Keratinocyte (primary cell): ENCODE data around the gene PIGS. TPM values are rescaled to one million over a fixed set of nuclear protein-coding genes. Genes with fewer than 3 reads are reported as not detected.

ENCODE experiments used
- DNase-seq: peaks from one replicate; pipeline ENCODE4 v3.0.0-alpha.2; 2011; ENCODE audit warnings: low read depth, missing footprints, low spot score
- FAIRE-seq: peaks from 2 replicates; lab custom pipeline; 2011; peaks lifted over from hg19 to GRCh38; lab: Jason Lieb, UNC
- H2AFZ ChIP-seq: 2 replicates; pipeline ENCODE4 v1.6.0; 2012; ENCODE audit warnings: low read length, control low read depth, inconsistent platforms; ENCODE audit not compliant: control insufficient read depth
- H3K27ac ChIP-seq: 2 replicates; pipeline ENCODE4 v1.5.1; 2011; ENCODE audit warnings: low read length; ENCODE audit not compliant: control insufficient read depth, insufficient read depth
- H3K27me3 ChIP-seq: 3 replicates; pipeline ENCODE4 v1.6.0; 2011; ENCODE audit warnings: low read length; ENCODE audit not compliant: control insufficient read depth, insufficient read depth; ENCODE audit errors: extremely low read depth
- H3K36me3 ChIP-seq, 2 experiments: 2 replicates in 1 of 2; 3 replicates in 1 of 2; pipeline ENCODE4 v1.5.1; 2011; ENCODE audit warnings: low read length in 2 of 2, mild to moderate bottlenecking in 1 of 2; ENCODE audit not compliant: control insufficient read depth in 2 of 2, insufficient read depth in 2 of 2; ENCODE audit errors: extremely low read depth in 1 of 2
- H3K4me1 ChIP-seq: 3 replicates; pipeline ENCODE4 v1.5.1; 2011; ENCODE audit warnings: low read length; ENCODE audit not compliant: control insufficient read depth, insufficient read depth; ENCODE audit errors: extremely low read depth
- H3K4me2 ChIP-seq: 3 replicates; pipeline ENCODE4 v1.6.0; 2011; ENCODE audit warnings: low read depth, low read length; ENCODE audit not compliant: control insufficient read depth, insufficient read depth; ENCODE audit errors: extremely low read depth
- H3K4me3 ChIP-seq, 3 experiments: fragments of 200-600 bp in 1 of 3; sonication (generic) in 1 of 3; 2 replicates in 2 of 3; 3 replicates in 1 of 3; pipeline ENCODE4 v1.5.1; 2011 to 2016; ENCODE audit warnings: low read length in 3 of 3, mild to moderate bottlenecking in 3 of 3, control low read depth in 2 of 3, inconsistent platforms in 1 of 3, low read depth in 1 of 3, mixed read lengths in 1 of 3, mixed run types in 1 of 3, moderate library complexity in 1 of 3; ENCODE audit not compliant: control insufficient read depth in 2 of 3, insufficient read depth in 2 of 3; ENCODE audit errors: extremely low read depth in 1 of 3
- H3K79me2 ChIP-seq: 2 replicates; pipeline ENCODE4 v1.6.0; 2012; ENCODE audit warnings: low read length; ENCODE audit not compliant: control insufficient read depth, insufficient read depth
- H3K9ac ChIP-seq: 3 replicates; pipeline ENCODE4 v1.6.0; 2011; ENCODE audit warnings: low read length; ENCODE audit not compliant: control insufficient read depth, insufficient read depth; ENCODE audit errors: extremely low read depth
- H3K9me1 ChIP-seq: 3 replicates; pipeline ENCODE4 v1.6.0; 2011; ENCODE audit warnings: low read length; ENCODE audit not compliant: control insufficient read depth, insufficient read depth; ENCODE audit errors: extremely low read depth
- H3K9me3 ChIP-seq: 2 replicates; pipeline ENCODE4 v1.5.1; 2012; ENCODE audit warnings: low read depth, low read length; ENCODE audit not compliant: control insufficient read depth
- H4K20me1 ChIP-seq: 3 replicates; pipeline ENCODE4 v1.6.0; 2011; ENCODE audit warnings: low read length; ENCODE audit not compliant: control insufficient read depth, insufficient read depth; ENCODE audit errors: extremely low read depth
- CTCF ChIP-seq, 3 experiments: IDR thresholded peaks in 1 of 3; conservative IDR thresholded peaks in 1 of 3; optimal IDR thresholded peaks in 1 of 3; 2 replicates in 2 of 3; 3 replicates in 1 of 3; pipeline versions ENCODE3 to v1.5.1; 2011; ENCODE audit warnings: low read length in 3 of 3, mild to moderate bottlenecking in 3 of 3, moderate library complexity in 2 of 3, control low read depth in 1 of 3, inconsistent platforms in 1 of 3; ENCODE audit not compliant: insufficient read depth in 2 of 3; ENCODE audit errors: extremely low read depth in 1 of 3
- EZH2 ChIP-seq: IDR thresholded peaks from one replicate; pipeline ENCODE4 v1.6.1; 2012; ENCODE audit warnings: inconsistent platforms, mild to moderate bottlenecking, low read length, moderate library complexity
- dilution Hi-C: fragments of 300-500 bp; cut with MboI; formaldehyde crosslinking; loops from one replicate; pipeline ENCODE4 v1.7.0; 2020; ENCODE audit warnings: low sequenced_read_pairs; ENCODE audit not compliant: extremely low pct_ligation_motif_present
- polyA plus RNA-seq, 5 experiments: library from polyadenylated mRNA; depleted of rRNA in 3 of 5; stranded (reverse) in 3 of 5; stranded (forward) in 1 of 5; unstranded in 1 of 5; fragments of >200 nt; gene quantifications; 1 replicate in 1 of 5; 2 replicates in 3 of 5; 3 replicates in 1 of 5; pipeline versions ENCODE4 v1.2.1 to v1.2.3, GENCODE V29; 2011 to 2012; ENCODE audit warnings: missing spikeins in 2 of 5, low read depth in 1 of 5, low replicate concordance in 1 of 5

The PIGS gene
- polyA plus RNA-seq, 1 donor (not counting 4 experiments of a cell fraction or from before 2014, with no cell fraction given) = 33.6 TPM

DNA sequence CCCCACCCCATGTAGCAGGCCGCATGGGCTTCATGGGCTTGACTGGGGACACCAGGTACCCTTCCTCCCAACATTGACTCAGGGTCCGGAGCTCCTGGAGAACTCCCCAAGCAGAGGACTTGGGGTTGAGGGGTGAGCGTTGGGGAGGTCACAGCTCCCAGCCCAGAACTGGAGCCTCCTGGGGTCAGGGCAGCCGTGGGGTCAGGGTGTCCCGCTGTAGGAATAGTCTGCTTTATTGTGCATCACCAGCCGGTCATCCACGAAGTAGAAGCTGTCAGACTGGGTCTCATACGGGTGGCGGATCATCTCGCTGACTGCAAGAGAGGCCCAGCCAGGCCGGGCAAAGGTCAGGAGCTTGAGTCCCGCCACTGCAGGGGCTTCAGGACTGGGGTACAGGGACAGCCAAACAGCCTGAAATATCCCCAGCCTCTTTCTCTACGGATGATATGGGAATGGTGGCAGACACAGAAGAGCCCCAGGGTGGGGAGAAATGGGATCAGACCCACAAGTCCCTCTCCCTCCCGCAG lies 24.2 kb downstream of the PIGS start:
- peaks cover 0 to 3% of the 10 kb centered on the region in 2 experiments for H3K36me3 ChIP-seq
- H3K27me3 ChIP-seq = no peaks in the 10 kb centered on the region
- dilution Hi-C loops = no loop called here
- no peak overlapping the region for H3K27ac ChIP-seq
- no peak overlapping the region for H3K4me2 ChIP-seq
- no peaks in the 10 kb centered on the region for H3K9me1 ChIP-seq
- FAIRE-seq (no peak), DNase-seq (no peak)
- H3K9me3 ChIP-seq = no peaks in the 10 kb centered on the region
- no peaks in the 10 kb centered on the region for H4K20me1 ChIP-seq
- H3K4me1 ChIP-seq = peaks cover 6% of the 10 kb centered on the region
- no peak overlapping the region for H3K4me3 ChIP-seq
- no peak overlapping the region for H2AFZ ChIP-seq
- peaks cover 3% of the 10 kb centered on the region for H3K79me2 ChIP-seq
- TF ChIP-seq EZH2 (no peak), CTCF (optimal IDR thresholded peaks at IDR 0.05 in 1 of 3, IDR thresholded peaks at IDR 0.05 in 1 of 3, conservative IDR thresholded peaks at IDR 0.05 in 1 of 3; ENCODE audit: extremely low read depth in 1 of 3, insufficient read depth in 2 of 3, low read length in 3 of 3) (no peak)
- H3K9ac ChIP-seq = no peak overlapping the region

- no peak for FAIRE-seq
- H3K4me1 ChIP-seq = no peaks in the 10 kb centered on the region
- no peak for TF ChIP-seq CTCF (optimal IDR thresholded peaks at IDR 0.05 in 1 of 3, IDR thresholded peaks at IDR 0.05 in 1 of 3, conservative IDR thresholded peaks at IDR 0.05 in 1 of 3; ENCODE audit: extremely low read depth in 1 of 3, insufficient read depth in 2 of 3, low read length in 3 of 3)
- TF ChIP-seq EZH2 = no peak
- H3K27me3 ChIP-seq = no peaks in the 10 kb centered on the region
- no peak overlapping the region for H3K4me2 ChIP-seq
- no peak overlapping the region for H2AFZ ChIP-seq
- DNase-seq = no peak
- H3K36me3 ChIP-seq = peaks cover 0 to 3% of the 10 kb centered on the region in 2 experiments
- H3K9me3 ChIP-seq = no peaks in the 10 kb centered on the region
- H3K27ac ChIP-seq = no peak overlapping the region
- dilution Hi-C loops = no loop called here
- no peaks in the 10 kb centered on the region for H4K20me1 ChIP-seq
- no peak overlapping the region for H3K4me3 ChIP-seq
- no peaks in the 10 kb centered on the region for H3K9me1 ChIP-seq
- no peaks in the 10 kb centered on the region for H3K79me2 ChIP-seq
- H3K9ac ChIP-seq = no peak overlapping the region
Observed at GRCh38 chr17:28545787-28546415, 25.4 kb downstream of the PIGS start.
